Liver (tissue), 9 donors: ENCODE measurements around the gene WNT4. TPM values are rescaled to one million over a fixed set of nuclear protein-coding genes. Genes with fewer than 3 reads are reported as not detected.

ENCODE experiments used
- DNase-seq: peaks from one replicate; pipeline ENCODE4 v3.0.0-alpha.2; 2017; ENCODE audit warnings: low spot score
- H3K27ac ChIP-seq, 2 donors: one replicate each; pipeline ENCODE4 v1.7.0; 2013; ENCODE audit warnings: inconsistent platforms in 2 of 2, low read length in 2 of 2, control low read depth in 1 of 2, low read depth in 1 of 2, mild to moderate bottlenecking in 1 of 2
- H3K27me3 ChIP-seq, 4 donors: one replicate each; pipeline versions ENCODE4 v1.6.1 to v1.7.0; 2013; ENCODE audit warnings: low read length in 3 of 4, inconsistent platforms in 1 of 4, mild to moderate bottlenecking in 1 of 4, moderate library complexity in 1 of 4; ENCODE audit not compliant: control insufficient read depth in 4 of 4, insufficient read depth in 4 of 4
- H3K36me3 ChIP-seq, 4 donors: one replicate each; pipeline versions ENCODE4 v1.6.1 to v1.7.0; 2013; ENCODE audit warnings: low read length in 3 of 4, mild to moderate bottlenecking in 3 of 4, low read depth in 1 of 4, moderate library complexity in 1 of 4; ENCODE audit not compliant: control insufficient read depth in 4 of 4, insufficient read depth in 3 of 4
- H3K4me1 ChIP-seq, 4 donors: one replicate each; pipeline versions ENCODE4 v1.6.1 to v1.7.0; 2013; ENCODE audit warnings: low read length in 3 of 4, mild to moderate bottlenecking in 3 of 4, moderate library complexity in 1 of 4; ENCODE audit not compliant: control insufficient read depth in 4 of 4, insufficient read depth in 4 of 4
- H3K4me3 ChIP-seq, 3 donors: one replicate each; pipeline versions ENCODE4 v1.6.1 to v1.7.0; 2013; ENCODE audit warnings: low read length in 3 of 3, control low read depth in 1 of 3, low read depth in 1 of 3, mild to moderate bottlenecking in 1 of 3
- H3K9ac ChIP-seq, 2 donors: one replicate each; pipeline ENCODE4 v1.7.0; 2013; ENCODE audit warnings: low read length in 2 of 2, mild to moderate bottlenecking in 2 of 2, moderate library complexity in 2 of 2, control low read depth in 1 of 2, low read depth in 1 of 2
- H3K9me3 ChIP-seq, 4 donors: one replicate each; pipeline versions ENCODE4 v1.6.1 to v1.7.0; 2013; ENCODE audit warnings: low read length in 3 of 4; ENCODE audit not compliant: control insufficient read depth in 4 of 4
- FOXA1 ChIP-seq: IDR thresholded peaks from 2 replicates; pipeline ENCODE4 v1.6.1; 2016; ENCODE audit warnings: antibody characterized with exemption
- FOXA2 ChIP-seq: IDR thresholded peaks from 2 replicates; pipeline ENCODE4 v1.6.1; 2016; ENCODE audit warnings: antibody characterized with exemption
- GABPA ChIP-seq, 2 donors: IDR thresholded peaks in 1 of 2; conservative IDR thresholded peaks in 1 of 2; 2 replicates each; pipeline ENCODE4 v1.6.1; 2016; ENCODE audit warnings: antibody characterized with exemption in 2 of 2, mild to moderate bottlenecking in 1 of 2, moderate library complexity in 1 of 2
- HNF4A ChIP-seq, 2 donors: conservative IDR thresholded peaks; 2 replicates each; pipeline ENCODE4 v1.6.1; 2016; ENCODE audit warnings: antibody characterized with exemption in 2 of 2, mild to moderate bottlenecking in 2 of 2
- HNF4G ChIP-seq: IDR thresholded peaks from 2 replicates; pipeline ENCODE4 v1.6.1; 2016; ENCODE audit warnings: antibody characterized with exemption
- NR2F2 ChIP-seq: IDR thresholded peaks from 2 replicates; pipeline ENCODE4 v1.6.1; 2016; ENCODE audit warnings: antibody characterized with exemption
- RAD21 ChIP-seq, 2 donors: IDR thresholded peaks; 2 replicates each; pipeline ENCODE4 v1.6.1; 2016; ENCODE audit warnings: antibody characterized with exemption in 2 of 2, mild to moderate bottlenecking in 2 of 2
- RXRA ChIP-seq, 2 donors: IDR thresholded peaks; 2 replicates each; pipeline ENCODE4 v1.6.1; 2017 to 2018; ENCODE audit warnings: antibody characterized with exemption in 2 of 2, mild to moderate bottlenecking in 1 of 2
- SP1 ChIP-seq: IDR thresholded peaks from 2 replicates; pipeline ENCODE4 v1.6.1; 2018; ENCODE audit warnings: antibody characterized with exemption, mild to moderate bottlenecking
- TAF1 ChIP-seq: conservative IDR thresholded peaks from 2 replicates; pipeline ENCODE4 v1.6.1; 2016; ENCODE audit warnings: antibody characterized with exemption, mild to moderate bottlenecking
- YY1 ChIP-seq: IDR thresholded peaks from 2 replicates; pipeline ENCODE4 v1.6.1; 2016; ENCODE audit warnings: antibody characterized with exemption, mild to moderate bottlenecking
- WGBS: extraction: QIAGEN DNeasy Blood & Tissue Kit; methylation state at CpG from one replicate; pipeline ENCODE4 v1.1.7; 2013; 5-methylcytosine and 5-hydroxymethylcytosine counted together
- polyA plus RNA-seq, 2 donors: library from polyadenylated mRNA; stranded (reverse) in 1 of 2; unstranded in 1 of 2; fragments of 200-250 nt in 1 of 2; fragments of >200 nt in 1 of 2; fragmentation: Nextera tagmentation in 1 of 2; extraction: Ambion mirVana in 1 of 2; gene quantifications; one replicate each; pipeline versions ENCODE4 v1.2.1 to v1.2.3, GENCODE V29; 2013 to 2015
- total RNA-seq, 2 donors: library from RNA; depleted of rRNA; stranded (reverse); fragments of >200 nt; gene quantifications; one replicate each; pipeline ENCODE4 v1.2.3, GENCODE V29; 2014
- TF ChIP-seq, protein P1 (sequence below): IDR thresholded peaks from 2 replicates; pipeline ENCODE4 v1.6.1; 2016; ENCODE audit warnings: antibody characterized with exemption
- TF ChIP-seq, protein P2 (sequence below): IDR thresholded peaks from 2 replicates; pipeline ENCODE4 v1.6.1; 2016; ENCODE audit warnings: antibody characterized with exemption, mild to moderate bottlenecking
- TF ChIP-seq, protein P3 (sequence below): fragments of 150-350 bp; IDR thresholded peaks from 2 replicates; pipeline ENCODE4 v1.5.1; 2017; ENCODE audit warnings: improper control_type of control experiment, low read depth, low read length; ENCODE audit not compliant: missing input control
- TF ChIP-seq, protein P4 (sequence below): IDR thresholded peaks from 2 replicates; pipeline ENCODE4 v1.6.1; 2016; ENCODE audit warnings: antibody characterized with exemption
- TF ChIP-seq, protein P5 (sequence below): IDR thresholded peaks from 2 replicates; pipeline ENCODE4 v1.6.1; 2016; ENCODE audit warnings: antibody characterized with exemption
- donor health status: healthy.
- donor health status: healthy.
- donor health status: healthy.
- donor health status: healthy.
- donor health status: healthy.

Gene WNT4
- total and polyA plus RNA-seq, 4 donors: under 0.01 to 0.09 TPM; not detected in 2

DNA sequence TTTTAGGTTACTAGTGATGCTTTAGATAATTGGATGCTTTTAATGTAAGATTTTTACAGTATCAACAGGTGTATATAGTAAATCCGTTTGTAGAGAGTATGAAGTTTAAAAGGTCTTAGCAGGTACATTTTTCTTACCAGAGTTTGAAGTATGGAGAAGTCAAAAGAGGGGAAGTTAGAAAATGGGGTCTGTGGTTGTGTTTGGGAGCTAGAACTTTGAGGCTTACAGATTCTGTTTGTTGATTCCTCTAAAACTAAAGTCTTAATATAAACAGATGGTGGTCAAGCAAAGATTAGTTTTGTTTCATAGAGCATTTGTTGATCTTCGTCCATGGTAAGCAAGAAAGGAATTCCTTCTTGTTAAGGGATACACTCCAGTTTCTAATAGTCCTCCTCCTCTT lies 54.6 kb downstream of the WNT4 start:
- no peak overlapping the region for H3K27ac ChIP-seq
- peaks cover 0 to 4% (median 1%) of the 10 kb centered on the region in 4 donors for H3K4me1 ChIP-seq
- 63% methylated on average over 2 of the region's 2 CpGs for WGBS
- H3K9ac ChIP-seq: peak overlapping the region in 1 of 2 donors; percentile 5
- no peak for DNase-seq
- TF ChIP-seq, protein P1, sequence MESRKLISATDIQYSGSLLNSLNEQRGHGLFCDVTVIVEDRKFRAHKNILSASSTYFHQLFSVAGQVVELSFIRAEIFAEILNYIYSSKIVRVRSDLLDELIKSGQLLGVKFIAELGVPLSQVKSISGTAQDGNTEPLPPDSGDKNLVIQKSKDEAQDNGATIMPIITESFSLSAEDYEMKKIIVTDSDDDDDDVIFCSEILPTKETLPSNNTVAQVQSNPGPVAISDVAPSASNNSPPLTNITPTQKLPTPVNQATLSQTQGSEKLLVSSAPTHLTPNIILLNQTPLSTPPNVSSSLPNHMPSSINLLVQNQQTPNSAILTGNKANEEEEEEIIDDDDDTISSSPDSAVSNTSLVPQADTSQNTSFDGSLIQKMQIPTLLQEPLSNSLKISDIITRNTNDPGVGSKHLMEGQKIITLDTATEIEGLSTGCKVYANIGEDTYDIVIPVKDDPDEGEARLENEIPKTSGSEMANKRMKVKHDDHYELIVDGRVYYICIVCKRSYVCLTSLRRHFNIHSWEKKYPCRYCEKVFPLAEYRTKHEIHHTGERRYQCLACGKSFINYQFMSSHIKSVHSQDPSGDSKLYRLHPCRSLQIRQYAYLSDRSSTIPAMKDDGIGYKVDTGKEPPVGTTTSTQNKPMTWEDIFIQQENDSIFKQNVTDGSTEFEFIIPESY: no peak
- TF ChIP-seq FOXA2 (no peak), YY1 (no peak), FOXA1 (no peak), NR2F2 (no peak), TAF1 (no peak), GABPA (IDR thresholded peaks at IDR 0.05 in 1 of 2, conservative IDR thresholded peaks at IDR 0.05 in 1 of 2) (no peak)
- H3K9me3 ChIP-seq: no peaks in the 10 kb centered on the region
- no peak overlapping the region for H3K4me3 ChIP-seq
- H3K27me3 ChIP-seq: no peaks in the 10 kb centered on the region
- H3K36me3 ChIP-seq: peaks cover 9 to 24% (median 21%) of the 10 kb centered on the region in 4 donors

DNA sequence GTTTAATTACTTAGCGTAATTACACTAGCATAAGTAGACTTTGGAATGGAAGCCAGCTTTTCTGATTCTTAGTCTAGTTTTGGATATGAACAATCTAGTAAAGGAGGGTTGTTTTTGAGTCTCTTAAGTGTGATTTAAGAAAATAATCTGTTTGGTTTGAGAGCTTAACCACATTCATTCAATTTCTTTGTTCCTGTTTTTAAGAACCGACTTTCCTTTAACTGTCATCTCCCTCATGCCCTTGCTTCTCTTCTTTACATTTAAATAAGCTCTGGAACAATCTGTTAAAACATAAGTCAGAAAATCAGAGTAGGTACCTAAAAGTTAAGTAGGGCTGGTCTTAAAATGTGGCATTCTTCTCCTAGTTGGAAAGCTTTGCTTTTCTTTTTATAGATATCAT lies 62.7 kb downstream of the WNT4 start:
- Histone ChIP-seq H3K9ac (no peak overlapping the region), H3K9me3 (no peaks in the 10 kb centered on the region), H3K36me3 (peaks cover 0 to 23% (median 20%) of the 10 kb centered on the region in 4 donors), H3K27ac (no peak overlapping the region), H3K27me3 (no peaks in the 10 kb centered on the region), H3K4me3 (no peak overlapping the region), H3K4me1 (peaks cover 0 to 10% (median 5%) of the 10 kb centered on the region in 4 donors)
- DNase-seq: no peak
- WGBS: 88% methylated on average over 2 of the region's 2 CpGs
- TF ChIP-seq, protein P2, sequence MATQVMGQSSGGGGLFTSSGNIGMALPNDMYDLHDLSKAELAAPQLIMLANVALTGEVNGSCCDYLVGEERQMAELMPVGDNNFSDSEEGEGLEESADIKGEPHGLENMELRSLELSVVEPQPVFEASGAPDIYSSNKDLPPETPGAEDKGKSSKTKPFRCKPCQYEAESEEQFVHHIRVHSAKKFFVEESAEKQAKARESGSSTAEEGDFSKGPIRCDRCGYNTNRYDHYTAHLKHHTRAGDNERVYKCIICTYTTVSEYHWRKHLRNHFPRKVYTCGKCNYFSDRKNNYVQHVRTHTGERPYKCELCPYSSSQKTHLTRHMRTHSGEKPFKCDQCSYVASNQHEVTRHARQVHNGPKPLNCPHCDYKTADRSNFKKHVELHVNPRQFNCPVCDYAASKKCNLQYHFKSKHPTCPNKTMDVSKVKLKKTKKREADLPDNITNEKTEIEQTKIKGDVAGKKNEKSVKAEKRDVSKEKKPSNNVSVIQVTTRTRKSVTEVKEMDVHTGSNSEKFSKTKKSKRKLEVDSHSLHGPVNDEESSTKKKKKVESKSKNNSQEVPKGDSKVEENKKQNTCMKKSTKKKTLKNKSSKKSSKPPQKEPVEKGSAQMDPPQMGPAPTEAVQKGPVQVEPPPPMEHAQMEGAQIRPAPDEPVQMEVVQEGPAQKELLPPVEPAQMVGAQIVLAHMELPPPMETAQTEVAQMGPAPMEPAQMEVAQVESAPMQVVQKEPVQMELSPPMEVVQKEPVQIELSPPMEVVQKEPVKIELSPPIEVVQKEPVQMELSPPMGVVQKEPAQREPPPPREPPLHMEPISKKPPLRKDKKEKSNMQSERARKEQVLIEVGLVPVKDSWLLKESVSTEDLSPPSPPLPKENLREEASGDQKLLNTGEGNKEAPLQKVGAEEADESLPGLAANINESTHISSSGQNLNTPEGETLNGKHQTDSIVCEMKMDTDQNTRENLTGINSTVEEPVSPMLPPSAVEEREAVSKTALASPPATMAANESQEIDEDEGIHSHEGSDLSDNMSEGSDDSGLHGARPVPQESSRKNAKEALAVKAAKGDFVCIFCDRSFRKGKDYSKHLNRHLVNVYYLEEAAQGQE: no peak
- no peak for TF ChIP-seq GABPA (IDR thresholded peaks at IDR 0.05 in 1 of 2, conservative IDR thresholded peaks at IDR 0.05 in 1 of 2)
- no peak for TF ChIP-seq FOXA1
- TF ChIP-seq, protein P3, sequence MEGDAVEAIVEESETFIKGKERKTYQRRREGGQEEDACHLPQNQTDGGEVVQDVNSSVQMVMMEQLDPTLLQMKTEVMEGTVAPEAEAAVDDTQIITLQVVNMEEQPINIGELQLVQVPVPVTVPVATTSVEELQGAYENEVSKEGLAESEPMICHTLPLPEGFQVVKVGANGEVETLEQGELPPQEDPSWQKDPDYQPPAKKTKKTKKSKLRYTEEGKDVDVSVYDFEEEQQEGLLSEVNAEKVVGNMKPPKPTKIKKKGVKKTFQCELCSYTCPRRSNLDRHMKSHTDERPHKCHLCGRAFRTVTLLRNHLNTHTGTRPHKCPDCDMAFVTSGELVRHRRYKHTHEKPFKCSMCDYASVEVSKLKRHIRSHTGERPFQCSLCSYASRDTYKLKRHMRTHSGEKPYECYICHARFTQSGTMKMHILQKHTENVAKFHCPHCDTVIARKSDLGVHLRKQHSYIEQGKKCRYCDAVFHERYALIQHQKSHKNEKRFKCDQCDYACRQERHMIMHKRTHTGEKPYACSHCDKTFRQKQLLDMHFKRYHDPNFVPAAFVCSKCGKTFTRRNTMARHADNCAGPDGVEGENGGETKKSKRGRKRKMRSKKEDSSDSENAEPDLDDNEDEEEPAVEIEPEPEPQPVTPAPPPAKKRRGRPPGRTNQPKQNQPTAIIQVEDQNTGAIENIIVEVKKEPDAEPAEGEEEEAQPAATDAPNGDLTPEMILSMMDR: no peak
- no peak for TF ChIP-seq RAD21 (IDR thresholded peaks at IDR 0.05)
- TF ChIP-seq RXRA (IDR thresholded peaks at IDR 0.05): no peak
- TF ChIP-seq HNF4G: no peak
- TF ChIP-seq, protein P4, sequence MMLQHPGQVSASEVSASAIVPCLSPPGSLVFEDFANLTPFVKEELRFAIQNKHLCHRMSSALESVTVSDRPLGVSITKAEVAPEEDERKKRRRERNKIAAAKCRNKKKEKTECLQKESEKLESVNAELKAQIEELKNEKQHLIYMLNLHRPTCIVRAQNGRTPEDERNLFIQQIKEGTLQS: no peak
- TF ChIP-seq, protein P5, sequence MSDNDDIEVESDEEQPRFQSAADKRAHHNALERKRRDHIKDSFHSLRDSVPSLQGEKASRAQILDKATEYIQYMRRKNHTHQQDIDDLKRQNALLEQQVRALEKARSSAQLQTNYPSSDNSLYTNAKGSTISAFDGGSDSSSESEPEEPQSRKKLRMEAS: no peak
- TF ChIP-seq HNF4A (conservative IDR thresholded peaks at IDR 0.05): no peak
- TF ChIP-seq SP1: no peak
